Measurements from ENCODE around the gene PCDH9.

- TF ChIP-seq CTCF (IDR thresholded peaks at IDR 0.05) (no peak), POLR2A (IDR thresholded peaks at IDR 0.05) (no peak)
These were observed 3.4 kb downstream of the PCDH9 start for GRCh38 chr13:67226696-67227095.
